Ascending aorta (tissue), 2 donors: Measurements from ENCODE around the gene DEPDC5. TPM values are rescaled to one million over a fixed set of nuclear protein-coding genes. Genes with fewer than 3 reads are reported as not detected.

ENCODE experiments used
- DNase-seq, 2 donors: peaks; one replicate each; pipeline ENCODE4 v3.0.0-alpha.2; 2019; ENCODE audit warnings: low spot score in 2 of 2
- H3K27ac ChIP-seq, 2 donors: fragments of 200-600 bp; sonication (generic); one replicate each; pipeline ENCODE4 v1.5.1; 2016 to 2017; ENCODE audit warnings: mild to moderate bottlenecking in 1 of 2
- H3K27me3 ChIP-seq: fragments of 200-600 bp; sonication (generic); one replicate; pipeline ENCODE4 v1.5.1; 2017
- H3K36me3 ChIP-seq, 2 donors: fragments of 200-600 bp; sonication (generic); one replicate each; pipeline ENCODE4 v1.5.1; 2016
- H3K4me1 ChIP-seq, 2 donors: fragments of 200-600 bp; sonication (generic); one replicate each; pipeline ENCODE4 v1.5.1; 2016 to 2017; ENCODE audit warnings: mild to moderate bottlenecking in 1 of 2
- H3K4me3 ChIP-seq, 2 donors: fragments of 200-600 bp; sonication (generic); one replicate each; pipeline ENCODE4 v1.5.1; 2016 to 2017; ENCODE audit warnings: mild to moderate bottlenecking in 1 of 2
- H3K9me3 ChIP-seq, 2 donors: fragments of 200-600 bp; sonication (generic); one replicate each; pipeline ENCODE4 v1.5.1; 2016
- CTCF ChIP-seq, 3 experiments: fragments of 200-600 bp in 2 of 3; fragments of 450-650 bp in 1 of 3; sonication (generic) in 2 of 3; IDR thresholded peaks; one replicate each; pipeline ENCODE4 v1.5.1; 2016 to 2019; ENCODE audit warnings: antibody characterized with exemption in 3 of 3, mild to moderate bottlenecking in 1 of 3, moderate library complexity in 1 of 3
- intact Hi-C: fragments of 100-400 bp; cut with DNase I; formaldehyde crosslinking; loops from one replicate; pipeline ENCODE4 v1.15.1; 2023
- total RNA-seq: library from RNA; depleted of rRNA; stranded (reverse); fragments of >200 nt; gene quantifications from one replicate; pipeline ENCODE4 v1.1.0, GENCODE V29; 2016

Gene DEPDC5
- total RNA-seq, 1 donor from 2014 or later, result 5.2 TPM

GRCh38 chr22:31844941-31845340 is 91.1 kb downstream of the DEPDC5 start:
- intact Hi-C loops, result no loop called here
- Histone ChIP-seq H3K4me3 (no peak overlapping the region), H3K36me3 (peaks cover 65 to 93% of the 10 kb centered on the region in 2 donors), H3K27ac (no peak overlapping the region), H3K27me3 (no peaks in the 10 kb centered on the region), H3K9me3 (no peaks in the 10 kb centered on the region), H3K4me1 (no peaks in the 10 kb centered on the region)
- DNase-seq, result no peak
- TF ChIP-seq CTCF (IDR thresholded peaks at IDR 0.05), result no peak

GRCh38 chr22:31846161-31847115 is 92.6 kb downstream of the DEPDC5 start:
- H3K4me1 ChIP-seq, result no peaks in the 10 kb centered on the region
- no peaks in the 10 kb centered on the region for H3K27me3 ChIP-seq
- no peaks in the 10 kb centered on the region for H3K9me3 ChIP-seq
- no peak for DNase-seq
- intact Hi-C loops, result no loop called here
- H3K27ac ChIP-seq, result no peak overlapping the region
- no peak for TF ChIP-seq CTCF (IDR thresholded peaks at IDR 0.05)
- H3K4me3 ChIP-seq, result no peak overlapping the region
- H3K36me3 ChIP-seq, result peaks cover 59 to 95% of the 10 kb centered on the region in 2 donors

GRCh38 chr22:31848411-31848810 is 94.6 kb downstream of the DEPDC5 start:
- TF ChIP-seq CTCF (IDR thresholded peaks at IDR 0.05), result no peak
- intact Hi-C loops, result no loop called here
- Histone ChIP-seq H3K4me3 (no peak overlapping the region), H3K27ac (no peak overlapping the region), H3K9me3 (no peaks in the 10 kb centered on the region), H3K36me3 (peaks cover 64 to 84% of the 10 kb centered on the region in 2 donors), H3K27me3 (no peaks in the 10 kb centered on the region), H3K4me1 (no peaks in the 10 kb centered on the region)
- DNase-seq, result no peak

GRCh38 chr22:31850135-31850534 is 96.3 kb downstream of the DEPDC5 start:
- peaks cover 50 to 67% of the 10 kb centered on the region in 2 donors for H3K36me3 ChIP-seq
- DNase-seq, result no peak
- H3K27ac ChIP-seq, result no peak overlapping the region
- no peak for TF ChIP-seq CTCF (IDR thresholded peaks at IDR 0.05)
- intact Hi-C loops, result no loop called here
- no peaks in the 10 kb centered on the region for H3K27me3 ChIP-seq
- no peak overlapping the region for H3K4me3 ChIP-seq
- H3K4me1 ChIP-seq, result no peaks in the 10 kb centered on the region
- no peaks in the 10 kb centered on the region for H3K9me3 ChIP-seq

- no peaks in the 10 kb centered on the region for H3K4me1 ChIP-seq
- no peaks in the 10 kb centered on the region for H3K9me3 ChIP-seq
- TF ChIP-seq CTCF (IDR thresholded peaks at IDR 0.05), result no peak
- no peak overlapping the region for H3K27ac ChIP-seq
- no peaks in the 10 kb centered on the region for H3K27me3 ChIP-seq
- intact Hi-C loops, result no loop called here
- no peak overlapping the region for H3K4me3 ChIP-seq
- peaks cover 35 to 43% of the 10 kb centered on the region in 2 donors for H3K36me3 ChIP-seq
- DNase-seq, result no peak
Measured at GRCh38 chr22:31852691-31853421, 99.0 kb downstream of the DEPDC5 start.
